Measurements from ENCODE around the gene ABR.

The ABR gene

DNA sequence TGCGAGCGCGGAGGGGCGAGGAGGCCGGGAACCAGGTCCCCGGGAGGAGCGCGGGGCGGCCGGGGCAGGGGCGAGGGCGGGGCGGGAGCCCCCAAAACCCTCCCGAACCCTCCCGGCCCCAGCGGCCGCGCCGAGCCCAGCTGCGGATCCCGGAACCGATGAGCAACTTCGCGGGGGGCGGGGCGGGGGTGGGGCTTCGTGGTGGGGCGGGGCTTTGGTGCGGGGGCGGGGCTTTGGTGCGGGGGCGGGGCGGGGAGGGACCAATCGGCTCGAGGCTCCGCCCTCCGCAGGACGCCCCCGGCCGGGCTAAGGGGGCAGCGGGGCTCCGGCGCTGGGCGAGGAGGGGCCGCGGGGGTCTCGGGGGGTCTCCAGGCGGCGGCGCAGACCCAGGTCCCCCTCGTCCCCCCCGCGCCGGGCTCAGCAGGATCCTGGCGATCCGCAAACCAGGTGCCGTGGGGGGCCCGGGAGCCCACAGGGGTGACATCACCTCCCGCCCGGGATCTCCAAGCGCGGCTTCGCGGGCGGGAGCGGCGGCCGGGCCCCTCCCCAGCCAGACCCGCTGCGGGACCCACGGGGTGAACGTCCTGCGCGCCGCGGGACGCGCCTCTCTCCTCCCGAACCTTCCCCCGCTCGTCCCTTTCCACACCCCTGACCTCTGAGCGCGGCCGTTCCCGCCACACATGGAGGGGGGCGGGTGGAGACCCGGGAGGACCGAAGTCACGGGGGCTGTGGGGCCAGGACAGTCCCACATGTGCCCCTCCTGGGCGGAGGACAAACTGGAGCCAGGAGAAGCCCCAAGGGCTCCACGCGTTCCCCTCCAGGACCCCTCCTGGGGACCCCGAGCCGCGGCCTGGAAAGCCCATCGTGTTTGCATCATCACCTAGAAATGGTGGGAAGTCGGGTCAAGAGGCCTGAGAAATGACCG is at the start of gene ABR:
ABR (minus strand) TSS at position 164 of the 925 bp plus-strand sequence. CDS start 254 bp downstream, outside the sequence.
- FAIRE-seq (no peak), DNase-seq (ENCODE audit: insufficient read length, low spot score) (peak; percentile 71)
- TF ChIP-seq CTCF (IDR thresholded peaks at IDR 0.05; ENCODE audit: insufficient read depth, missing control alignments): no peak

DNA sequence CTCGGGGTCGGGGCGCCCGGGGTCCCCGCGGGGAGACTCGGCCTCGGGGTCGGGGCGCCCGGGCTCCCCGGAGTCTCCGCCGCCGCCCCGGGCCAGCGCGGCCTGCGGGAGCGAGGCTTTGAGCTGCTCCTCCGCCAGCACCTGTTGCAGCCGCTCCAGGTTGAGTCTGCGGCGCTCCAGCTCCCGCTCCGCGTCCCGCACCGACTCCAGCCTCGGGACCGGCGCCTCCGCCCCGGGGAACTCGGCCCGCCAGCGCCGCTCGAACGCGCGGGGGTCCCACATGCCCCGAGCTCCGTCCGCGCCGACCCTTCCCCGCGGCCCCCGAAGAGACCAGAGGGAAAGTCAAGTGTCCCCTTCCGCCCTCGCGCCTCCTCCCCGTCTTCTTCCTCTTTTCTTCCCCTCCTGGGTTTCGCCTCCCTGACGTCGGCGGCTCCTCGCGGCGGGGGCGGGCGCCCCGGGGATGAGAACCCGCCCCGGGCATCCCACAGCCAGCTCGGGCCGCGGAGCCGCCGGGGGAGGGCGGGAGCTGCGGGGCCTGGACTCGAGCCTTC is 49.6 kb upstream of the ABR start:
- FAIRE-seq (no peak), DNase-seq (ENCODE audit: insufficient read length, low spot score) (no peak)
- TF ChIP-seq CTCF (IDR thresholded peaks at IDR 0.05; ENCODE audit: insufficient read depth, missing control alignments): no peak

GRCh38 chr17:1228781-1229348 is 49.1 kb upstream of the ABR start:
- FAIRE-seq: no peak
- DNase-seq (ENCODE audit: insufficient read length, low spot score): no peak
- TF ChIP-seq CTCF (IDR thresholded peaks at IDR 0.05; ENCODE audit: insufficient read depth, missing control alignments): no peak

GRCh38 chr17:1227917-1228780 is 48.4 kb upstream of the ABR start:
- TF ChIP-seq CTCF (IDR thresholded peaks at IDR 0.05; ENCODE audit: insufficient read depth, missing control alignments): no peak
- FAIRE-seq (no peak), DNase-seq (ENCODE audit: insufficient read length, low spot score) (no peak)

GRCh38 chr17:1227365-1227764 is 47.6 kb upstream of the ABR start:
- FAIRE-seq (no peak), DNase-seq (ENCODE audit: insufficient read length, low spot score) (no peak)
- TF ChIP-seq CTCF (IDR thresholded peaks at IDR 0.05; ENCODE audit: insufficient read depth, missing control alignments): no peak

DNA sequence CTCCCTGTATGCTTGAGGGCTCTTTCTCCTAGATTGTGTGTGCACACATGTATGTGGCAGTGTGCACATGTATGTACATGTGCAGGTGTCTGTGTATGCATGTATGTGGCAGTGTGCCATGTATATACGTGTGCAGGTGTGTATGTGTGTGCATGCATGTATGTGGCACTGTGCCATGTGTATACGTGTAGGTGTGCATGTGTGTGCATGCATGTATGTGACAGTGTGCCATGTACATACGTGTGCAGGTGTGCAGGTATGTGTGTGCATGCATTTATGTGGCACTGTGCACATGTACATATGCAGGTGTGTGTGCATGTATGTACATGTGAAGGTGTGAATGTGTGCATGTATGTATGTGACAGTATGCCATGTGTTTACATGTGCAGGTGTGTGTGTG is 46.5 kb upstream of the ABR start:
- FAIRE-seq: no peak
- DNase-seq (ENCODE audit: insufficient read length, low spot score): no peak
- TF ChIP-seq CTCF (IDR thresholded peaks at IDR 0.05; ENCODE audit: insufficient read depth, missing control alignments): no peak
